ENCODE results near the gene KRTAP5-5.

Gene KRTAP5-5

GRCh38 chr11:1625541-1625940 lies 4.0 kb upstream of the KRTAP5-5 start:
- H3K4me2 ChIP-seq (ENCODE audit: low read depth, low read length, poor library complexity, severe bottlenecking), result no peak overlapping the region
- no peaks in the 10 kb centered on the region for H3K27me3 ChIP-seq (ENCODE audit: insufficient read depth, low read length, poor library complexity, severe bottlenecking)
- H3K36me3 ChIP-seq (ENCODE audit: insufficient read depth, low read length), result no peaks in the 10 kb centered on the region
- H3K9ac ChIP-seq (ENCODE audit: low read depth, low read length, poor library complexity, severe bottlenecking), result no peak overlapping the region
- H3K9me2 ChIP-seq (replicated peaks; ENCODE audit: low read depth, low read length), result no peaks in the 10 kb centered on the region
- no peak overlapping the region for H2AFZ ChIP-seq (ENCODE audit: low read length)
- H3K79me2 ChIP-seq (ENCODE audit: insufficient read depth, low read length), result no peaks in the 10 kb centered on the region
- TF ChIP-seq EZH2phosphoT487 (IDR thresholded peaks at IDR 0.05; ENCODE audit: borderline replicate concordance) (no peak), CTCF (conservative IDR thresholded peaks at IDR 0.05; ENCODE audit: low read length) (no peak)
- no peaks in the 10 kb centered on the region for H3K4me1 ChIP-seq (ENCODE audit: insufficient read depth, low read length, poor library complexity, severe bottlenecking)
- no peaks in the 10 kb centered on the region for H4K20me1 ChIP-seq (ENCODE audit: insufficient read depth, low read length, poor library complexity, severe bottlenecking)
- no peaks in the 10 kb centered on the region for H3K9me3 ChIP-seq (ENCODE audit: insufficient read depth, low read depth, low read length)
- no peak overlapping the region for H3K4me3 ChIP-seq (ENCODE audit: low read length, poor library complexity, severe bottlenecking)
- no peaks in the 10 kb centered on the region for H3F3A ChIP-seq (ENCODE audit: low read depth)

- Histone ChIP-seq H3K9me3 (ENCODE audit: insufficient read depth, low read depth, low read length) (no peaks in the 10 kb centered on the region), H3F3A (ENCODE audit: low read depth) (no peaks in the 10 kb centered on the region), H3K4me3 (ENCODE audit: low read length, poor library complexity, severe bottlenecking) (no peak overlapping the region), H3K4me1 (ENCODE audit: insufficient read depth, low read length, poor library complexity, severe bottlenecking) (no peaks in the 10 kb centered on the region), H3K9ac (ENCODE audit: low read depth, low read length, poor library complexity, severe bottlenecking) (no peak overlapping the region), H3K36me3 (ENCODE audit: insufficient read depth, low read length) (no peaks in the 10 kb centered on the region), H4K20me1 (ENCODE audit: insufficient read depth, low read length, poor library complexity, severe bottlenecking) (no peaks in the 10 kb centered on the region), H3K79me2 (ENCODE audit: insufficient read depth, low read length) (no peaks in the 10 kb centered on the region), H3K4me2 (ENCODE audit: low read depth, low read length, poor library complexity, severe bottlenecking) (no peak overlapping the region), H3K9me2 (replicated peaks; ENCODE audit: low read depth, low read length) (no peaks in the 10 kb centered on the region), H2AFZ (ENCODE audit: low read length) (no peak overlapping the region), H3K27me3 (ENCODE audit: insufficient read depth, low read length, poor library complexity, severe bottlenecking) (no peaks in the 10 kb centered on the region)
- peak; percentile 85 for TF ChIP-seq CTCF (conservative IDR thresholded peaks at IDR 0.05; ENCODE audit: low read length)
- TF ChIP-seq EZH2phosphoT487 (IDR thresholded peaks at IDR 0.05; ENCODE audit: borderline replicate concordance), result no peak
Measured at GRCh38 chr11:1628506-1629325, 859 bp upstream of the KRTAP5-5 start.

GRCh38 chr11:1630271-1630670 lies 696 bp downstream of the KRTAP5-5 start:
- H3K9me2 ChIP-seq (replicated peaks; ENCODE audit: low read depth, low read length), result no peaks in the 10 kb centered on the region
- no peaks in the 10 kb centered on the region for H3F3A ChIP-seq (ENCODE audit: low read depth)
- no peaks in the 10 kb centered on the region for H3K4me1 ChIP-seq (ENCODE audit: insufficient read depth, low read length, poor library complexity, severe bottlenecking)
- no peak overlapping the region for H3K4me2 ChIP-seq (ENCODE audit: low read depth, low read length, poor library complexity, severe bottlenecking)
- H2AFZ ChIP-seq (ENCODE audit: low read length), result no peak overlapping the region
- H3K4me3 ChIP-seq (ENCODE audit: low read length, poor library complexity, severe bottlenecking), result no peak overlapping the region
- H3K79me2 ChIP-seq (ENCODE audit: insufficient read depth, low read length), result no peaks in the 10 kb centered on the region
- no peaks in the 10 kb centered on the region for H3K9me3 ChIP-seq (ENCODE audit: insufficient read depth, low read depth, low read length)
- no peak for TF ChIP-seq CTCF (conservative IDR thresholded peaks at IDR 0.05; ENCODE audit: low read length)
- TF ChIP-seq EZH2phosphoT487 (IDR thresholded peaks at IDR 0.05; ENCODE audit: borderline replicate concordance), result no peak
- H3K36me3 ChIP-seq (ENCODE audit: insufficient read depth, low read length), result no peaks in the 10 kb centered on the region
- H4K20me1 ChIP-seq (ENCODE audit: insufficient read depth, low read length, poor library complexity, severe bottlenecking), result no peaks in the 10 kb centered on the region
- H3K9ac ChIP-seq (ENCODE audit: low read depth, low read length, poor library complexity, severe bottlenecking), result no peak overlapping the region
- no peaks in the 10 kb centered on the region for H3K27me3 ChIP-seq (ENCODE audit: insufficient read depth, low read length, poor library complexity, severe bottlenecking)

Data from Loucy (cell line).